Upper lobe of left lung (tissue), 4 donors: ENCODE measurements around the gene HNRNPUL1.
A peak's percentile ranks its signal among the peaks of the same experiment; 100 is the strongest.

Experiments
- EP300 ChIP-seq, 4 donors: sonication (generic); formaldehyde crosslinking; IDR thresholded peaks; one replicate each; pipeline ENCODE4 v1.5.1; 2017; ENCODE audit warnings: antibody characterized with exemption in 4 of 4, control low read depth in 2 of 4
- POLR2A ChIP-seq, 4 donors: fragments of 450-650 bp; IDR thresholded peaks; one replicate each; pipeline ENCODE4 v1.5.1; 2016 to 2017; ENCODE audit warnings: antibody characterized with exemption in 4 of 4, mild to moderate bottlenecking in 2 of 4
- POLR2AphosphoS5 ChIP-seq, 2 donors: sonication (generic); formaldehyde crosslinking; IDR thresholded peaks; one replicate each; pipeline ENCODE4 v1.5.1; 2017; ENCODE audit warnings: antibody characterized with exemption in 2 of 2
- TF ChIP-seq, protein P1 (sequence below), 6 experiments: fragments of 450-650 bp in 4 of 6; fragments of 200-600 bp in 2 of 6; sonication (generic) in 2 of 6; IDR thresholded peaks; one replicate each; pipeline ENCODE4 v1.5.1; 2016 to 2019; ENCODE audit warnings: antibody characterized with exemption in 6 of 6

DNA sequence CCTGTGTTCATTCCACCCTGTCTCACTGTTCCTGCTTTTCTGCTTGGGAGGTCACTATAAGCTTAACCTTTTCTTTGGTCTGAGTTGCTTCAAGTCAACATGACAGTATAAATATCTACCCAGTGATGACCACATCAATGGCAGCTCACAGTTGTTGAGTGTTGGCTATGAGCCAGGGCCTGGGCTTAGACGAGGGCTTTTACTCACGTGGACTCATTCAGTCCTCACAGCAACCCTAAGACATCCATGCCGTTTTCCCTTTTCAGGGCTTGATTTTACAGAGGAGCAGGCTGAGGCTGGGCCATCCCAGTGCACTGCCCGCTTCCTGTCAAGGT is 35.5 kb downstream of the HNRNPUL1 start:
- TF ChIP-seq, protein P1, sequence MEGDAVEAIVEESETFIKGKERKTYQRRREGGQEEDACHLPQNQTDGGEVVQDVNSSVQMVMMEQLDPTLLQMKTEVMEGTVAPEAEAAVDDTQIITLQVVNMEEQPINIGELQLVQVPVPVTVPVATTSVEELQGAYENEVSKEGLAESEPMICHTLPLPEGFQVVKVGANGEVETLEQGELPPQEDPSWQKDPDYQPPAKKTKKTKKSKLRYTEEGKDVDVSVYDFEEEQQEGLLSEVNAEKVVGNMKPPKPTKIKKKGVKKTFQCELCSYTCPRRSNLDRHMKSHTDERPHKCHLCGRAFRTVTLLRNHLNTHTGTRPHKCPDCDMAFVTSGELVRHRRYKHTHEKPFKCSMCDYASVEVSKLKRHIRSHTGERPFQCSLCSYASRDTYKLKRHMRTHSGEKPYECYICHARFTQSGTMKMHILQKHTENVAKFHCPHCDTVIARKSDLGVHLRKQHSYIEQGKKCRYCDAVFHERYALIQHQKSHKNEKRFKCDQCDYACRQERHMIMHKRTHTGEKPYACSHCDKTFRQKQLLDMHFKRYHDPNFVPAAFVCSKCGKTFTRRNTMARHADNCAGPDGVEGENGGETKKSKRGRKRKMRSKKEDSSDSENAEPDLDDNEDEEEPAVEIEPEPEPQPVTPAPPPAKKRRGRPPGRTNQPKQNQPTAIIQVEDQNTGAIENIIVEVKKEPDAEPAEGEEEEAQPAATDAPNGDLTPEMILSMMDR (IDR thresholded peaks at IDR 0.05): no peak
- TF ChIP-seq POLR2AphosphoS5 (IDR thresholded peaks at IDR 0.05) (peak in 1 of 2 donors; percentile 53), EP300 (IDR thresholded peaks at IDR 0.05) (no peak), POLR2A (IDR thresholded peaks at IDR 0.05) (no peak)
